Astrocyte (in vitro differentiated cells and primary cell): ENCODE data around the gene ATP11A.

Source experiments
- CTCF ChIP-seq: IDR thresholded peaks from 2 replicates; pipeline ENCODE4 v1.5.1; 2011; ENCODE audit warnings: low read depth, mild to moderate bottlenecking, inconsistent platforms, low read length, moderate library complexity; ENCODE audit not compliant: insufficient read depth
- EZH2 ChIP-seq: IDR thresholded peaks from 2 replicates; pipeline ENCODE4 v1.6.1; 2012; ENCODE audit warnings: mild to moderate bottlenecking, low read length, inconsistent platforms; ENCODE audit not compliant: insufficient read depth

GRCh38 chr13:112774448-112774792 lies 84.6 kb downstream of the ATP11A start:
- TF ChIP-seq CTCF: no peak
- no peak for TF ChIP-seq EZH2
